Fibroblast of mammary gland (primary cell): ENCODE results near the gene SLCO1C1.
A peak's percentile ranks its signal among the peaks of the same experiment; 100 is the strongest.

Experiments
- DNase-seq: peaks from one replicate; pipeline ENCODE4 v3.0.0-alpha.2; 2010; ENCODE audit warnings: low read depth
- H3K4me3 ChIP-seq: 2 replicates; pipeline ENCODE4 v1.5.1; 2011; ENCODE audit warnings: low read depth, mild to moderate bottlenecking, low read length, moderate library complexity; ENCODE audit not compliant: control insufficient read depth
- TF ChIP-seq, protein P1 (sequence below): conservative IDR thresholded peaks from 2 replicates; pipeline ENCODE4 v1.5.1; 2011; ENCODE audit warnings: low read depth, low read length, inconsistent platforms; ENCODE audit not compliant: control insufficient read depth, insufficient read depth

SLCO1C1 gene

DNA sequence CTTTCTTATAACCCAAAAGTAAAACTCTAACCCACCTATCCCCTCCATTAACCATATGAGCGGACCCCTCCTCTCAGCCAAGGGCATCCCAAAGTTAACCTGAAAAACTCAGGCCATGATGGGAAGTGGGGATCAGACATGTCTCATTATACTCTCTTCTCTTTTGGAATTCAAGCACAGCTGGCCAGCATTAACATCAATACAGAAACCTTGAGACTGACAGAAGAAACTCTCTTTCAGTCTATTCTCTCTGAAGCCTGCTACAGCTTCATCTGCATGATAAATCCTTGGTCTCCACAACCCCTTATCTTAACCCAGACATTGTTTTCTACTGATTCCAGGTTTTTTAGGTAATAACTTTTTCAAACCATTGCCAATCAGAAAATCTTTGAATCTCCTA lies 97.8 kb downstream of the SLCO1C1 start:
- TF ChIP-seq, protein P1, sequence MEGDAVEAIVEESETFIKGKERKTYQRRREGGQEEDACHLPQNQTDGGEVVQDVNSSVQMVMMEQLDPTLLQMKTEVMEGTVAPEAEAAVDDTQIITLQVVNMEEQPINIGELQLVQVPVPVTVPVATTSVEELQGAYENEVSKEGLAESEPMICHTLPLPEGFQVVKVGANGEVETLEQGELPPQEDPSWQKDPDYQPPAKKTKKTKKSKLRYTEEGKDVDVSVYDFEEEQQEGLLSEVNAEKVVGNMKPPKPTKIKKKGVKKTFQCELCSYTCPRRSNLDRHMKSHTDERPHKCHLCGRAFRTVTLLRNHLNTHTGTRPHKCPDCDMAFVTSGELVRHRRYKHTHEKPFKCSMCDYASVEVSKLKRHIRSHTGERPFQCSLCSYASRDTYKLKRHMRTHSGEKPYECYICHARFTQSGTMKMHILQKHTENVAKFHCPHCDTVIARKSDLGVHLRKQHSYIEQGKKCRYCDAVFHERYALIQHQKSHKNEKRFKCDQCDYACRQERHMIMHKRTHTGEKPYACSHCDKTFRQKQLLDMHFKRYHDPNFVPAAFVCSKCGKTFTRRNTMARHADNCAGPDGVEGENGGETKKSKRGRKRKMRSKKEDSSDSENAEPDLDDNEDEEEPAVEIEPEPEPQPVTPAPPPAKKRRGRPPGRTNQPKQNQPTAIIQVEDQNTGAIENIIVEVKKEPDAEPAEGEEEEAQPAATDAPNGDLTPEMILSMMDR: no peak
- no peak overlapping the region for H3K4me3 ChIP-seq
- DNase-seq: no peak

DNA sequence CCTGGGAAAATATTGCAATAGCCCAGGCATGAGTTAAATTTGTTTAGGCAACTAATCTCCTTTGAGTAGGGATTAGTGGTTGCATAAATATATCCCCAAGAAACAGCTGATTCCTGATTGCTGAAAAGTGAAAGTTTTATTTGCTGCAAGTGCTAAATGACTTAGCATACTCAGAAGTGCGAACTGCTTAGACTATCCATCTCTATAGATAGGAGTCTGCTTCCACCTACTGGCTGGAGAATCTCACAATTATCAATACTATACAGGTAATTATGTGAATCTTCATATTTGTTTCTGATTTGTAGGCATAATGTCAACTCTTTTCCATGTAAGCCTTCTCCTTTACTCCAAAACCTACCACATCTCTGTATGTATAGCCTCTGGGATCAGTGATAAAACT lies 103.4 kb downstream of the SLCO1C1 start:
- TF ChIP-seq, protein P1: peak; percentile 13
- H3K4me3 ChIP-seq: no peak overlapping the region
- peak; percentile 12 for DNase-seq

DNA sequence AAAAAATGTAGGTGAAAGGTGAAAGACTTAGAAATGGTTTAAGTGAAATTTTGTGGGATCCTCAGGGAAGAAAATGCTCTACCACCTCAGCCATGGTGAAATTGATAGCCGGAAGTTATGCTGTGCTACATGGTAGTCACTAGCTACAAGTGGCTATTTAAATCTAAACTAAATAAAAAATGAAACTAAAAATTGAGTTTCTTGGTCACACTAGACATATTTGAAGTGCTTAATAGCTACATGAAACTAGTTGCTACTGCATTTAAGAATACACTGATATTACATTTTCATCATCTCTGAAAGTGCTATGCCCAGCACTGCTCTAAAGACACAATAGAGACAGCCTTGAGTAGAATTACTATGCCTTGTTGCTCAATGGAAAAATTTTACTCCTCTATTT lies 105.0 kb downstream of the SLCO1C1 start:
- no peak overlapping the region for H3K4me3 ChIP-seq
- no peak for DNase-seq
- TF ChIP-seq, protein P1: no peak

DNA sequence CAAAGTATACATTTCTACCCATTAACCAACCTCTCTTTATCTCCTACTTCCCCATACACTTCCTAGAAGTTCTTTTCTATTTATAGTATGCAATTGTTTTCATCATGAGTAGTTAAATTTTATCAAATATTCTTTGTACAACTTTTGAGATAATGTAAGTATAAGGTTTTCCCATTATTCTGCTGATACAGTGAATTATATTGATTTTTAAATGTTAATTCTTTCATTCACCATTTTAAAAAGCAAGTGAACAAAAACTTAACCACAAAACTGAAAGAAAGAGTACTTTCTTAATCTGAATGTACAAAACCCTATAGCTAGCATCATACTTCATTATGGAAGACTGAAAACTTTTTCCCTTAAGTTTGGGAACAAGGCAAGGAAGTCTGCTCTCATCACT lies 105.9 kb downstream of the SLCO1C1 start:
- TF ChIP-seq, protein P1: no peak
- no peak overlapping the region for H3K4me3 ChIP-seq
- no peak for DNase-seq
